Inferior parietal cortex (tissue), 1 donor: ENCODE measurements around the gene COG4.
A peak's percentile ranks its signal among the peaks of the same experiment; 100 is the strongest.
"Not testable (repeated sequence)": the region's sequence is repeated elsewhere in the genome, so short reads cannot be mapped to it uniquely, and the experiment has no call there.

Experiments
- DNase-seq: peaks from one replicate; pipeline ENCODE4 v3.0.0-alpha.2; 2016; ENCODE audit errors: extremely low spot score

The COG4 gene

DNA sequence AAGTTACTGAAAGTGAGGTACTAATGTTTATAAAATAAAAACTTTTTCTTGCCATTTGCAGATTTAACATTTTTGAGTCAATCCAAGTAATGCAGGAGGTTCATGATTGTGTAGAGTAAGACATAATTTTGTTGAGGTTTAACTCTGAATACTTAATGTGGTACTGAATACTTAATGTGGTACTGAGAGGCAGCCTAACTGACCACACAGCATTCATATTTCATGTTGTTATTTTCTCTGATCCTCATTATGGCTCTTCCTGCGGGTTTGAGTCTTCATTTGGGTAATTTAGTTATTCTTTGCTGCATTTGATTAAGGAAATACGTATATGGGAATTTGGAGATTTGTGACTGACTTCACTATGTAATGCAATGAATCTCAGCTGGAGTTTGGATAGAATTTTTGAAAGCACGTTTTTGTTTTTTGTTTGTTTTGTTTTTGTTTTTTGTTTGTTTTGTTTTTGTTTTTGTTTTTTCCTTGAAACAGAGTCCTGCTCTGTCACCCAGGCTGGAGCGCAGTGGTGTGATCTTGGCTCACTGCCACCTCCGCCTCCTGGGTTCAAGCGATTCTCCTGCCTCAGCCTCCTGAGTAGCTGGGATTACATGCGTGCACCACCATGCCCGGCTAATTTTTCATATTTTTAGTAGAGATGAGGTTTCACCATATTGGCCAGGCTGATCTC lies 4.1 kb upstream of the COG4 start:
- no peak for DNase-seq

DNA sequence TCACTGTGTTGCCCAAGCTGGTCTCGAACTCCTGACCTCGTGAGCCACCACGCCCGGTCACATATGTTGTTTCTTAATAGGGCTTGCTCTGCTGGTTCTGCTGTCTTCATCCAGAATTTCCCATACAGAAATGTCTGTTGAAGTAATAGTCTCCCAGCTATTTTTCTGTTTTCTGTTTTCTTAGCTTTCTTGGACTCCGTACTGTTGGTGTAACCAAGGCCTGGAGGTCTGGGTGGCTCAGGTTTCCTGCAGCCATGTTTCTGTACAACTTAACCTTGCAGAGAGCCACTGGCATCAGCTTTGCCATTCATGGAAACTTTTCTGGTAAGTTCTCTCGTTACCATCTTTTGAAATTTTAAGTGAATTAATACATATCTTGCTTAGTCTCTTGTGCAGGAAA lies 3.0 kb upstream of the COG4 start:
- DNase-seq: no peak

DNA sequence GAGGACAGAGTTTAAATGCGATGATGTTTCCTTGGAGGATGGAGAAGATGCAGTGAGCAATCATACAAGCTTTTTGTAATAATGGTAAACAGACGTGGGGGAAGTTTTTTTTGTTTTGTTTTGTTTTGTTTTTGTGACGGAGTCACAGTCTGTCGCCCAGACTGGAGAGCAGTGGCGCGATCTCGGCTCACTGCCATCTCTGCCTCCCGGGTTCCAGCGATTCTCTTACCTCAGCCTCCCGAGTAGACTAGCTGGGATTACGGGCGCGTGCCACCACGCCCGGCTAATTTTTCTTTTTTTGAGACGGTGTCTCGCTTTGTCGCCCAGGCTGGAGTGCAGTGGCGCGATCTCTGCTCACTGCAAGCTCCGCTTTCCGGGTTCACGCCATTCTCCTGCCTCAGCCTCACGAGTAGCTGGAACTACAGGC lies 1.1 kb upstream of the COG4 start:
- DNase-seq: not testable (repeated sequence)

DNA sequence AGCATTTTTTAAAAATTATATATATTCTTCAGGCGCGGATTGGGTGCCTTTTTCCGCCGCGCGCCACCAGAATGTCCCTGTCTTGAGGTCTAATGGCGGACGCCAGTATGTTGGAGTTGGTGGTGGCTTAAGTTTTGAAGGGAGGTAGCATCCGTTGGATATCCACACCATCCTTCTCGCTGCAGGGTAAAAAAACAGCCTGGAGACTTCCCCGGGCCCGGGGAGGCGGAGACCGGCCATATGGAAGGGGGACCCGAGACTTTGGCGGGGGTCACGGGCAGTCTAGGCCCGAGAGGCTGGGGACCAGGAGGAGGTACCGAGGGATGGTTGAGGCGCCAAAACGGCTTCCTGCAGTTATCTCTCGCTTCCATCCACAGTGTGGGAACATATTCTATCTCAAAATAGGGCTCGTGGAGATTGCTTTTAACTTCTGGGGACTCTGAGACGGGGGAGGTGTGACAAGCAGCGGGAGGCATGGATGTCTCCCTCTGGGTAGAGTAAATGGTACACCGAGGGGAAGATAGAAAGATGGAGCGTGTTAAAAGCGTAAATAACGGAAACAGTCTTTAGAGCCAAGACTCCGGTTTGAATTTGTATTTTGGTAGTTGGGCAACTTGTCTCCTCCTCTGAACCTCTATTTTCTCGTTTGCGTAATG lies 517 bp upstream of the COG4 start, which contains the start of gene SF3B3:
TSS of gene SF3B3 (plus strand) at position 74 of the 656 bp plus-strand sequence. CDS start 2,841 bp downstream, outside the sequence.
- peak; percentile 80 for DNase-seq

DNA sequence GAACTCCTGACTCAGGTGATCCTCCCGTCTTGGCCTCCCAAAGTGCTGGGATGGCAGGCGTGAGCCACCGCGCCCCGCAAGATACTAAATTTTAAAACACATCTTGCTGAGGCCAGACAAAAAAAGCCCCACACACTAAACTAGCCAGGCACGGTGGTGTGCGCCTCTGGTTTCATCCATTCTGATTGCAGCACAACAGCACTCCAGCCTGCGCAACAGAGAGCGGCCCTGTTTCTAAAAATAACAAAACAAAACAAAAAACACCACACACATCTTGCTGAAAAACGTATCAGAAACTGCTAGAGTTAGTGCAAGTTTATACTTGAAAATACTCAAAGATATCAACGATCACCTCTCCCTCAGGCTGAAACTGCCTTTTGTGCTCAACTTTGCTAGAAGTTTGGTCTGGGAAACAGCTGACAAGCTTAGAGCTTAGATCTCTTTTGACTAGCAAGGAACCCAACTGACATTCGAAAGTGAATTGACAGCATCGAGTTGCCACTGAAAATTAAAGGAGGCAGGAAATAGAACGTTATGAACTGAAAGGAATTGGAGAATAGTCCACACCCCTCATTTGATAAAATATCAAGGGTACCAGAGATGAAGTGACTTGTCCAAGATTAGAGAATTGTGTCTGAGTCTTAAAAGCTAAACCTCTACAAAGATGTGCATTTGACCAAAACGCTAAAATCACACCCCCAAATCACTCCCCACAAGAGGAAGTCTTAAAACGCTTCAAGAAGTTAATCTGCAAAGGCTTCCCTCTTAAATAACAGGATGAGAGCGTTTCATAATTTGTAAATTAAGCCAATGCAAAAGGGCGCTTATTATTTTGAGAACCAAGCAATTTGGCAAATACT lies 908 bp downstream of the COG4 start:
- no peak for DNase-seq

DNA sequence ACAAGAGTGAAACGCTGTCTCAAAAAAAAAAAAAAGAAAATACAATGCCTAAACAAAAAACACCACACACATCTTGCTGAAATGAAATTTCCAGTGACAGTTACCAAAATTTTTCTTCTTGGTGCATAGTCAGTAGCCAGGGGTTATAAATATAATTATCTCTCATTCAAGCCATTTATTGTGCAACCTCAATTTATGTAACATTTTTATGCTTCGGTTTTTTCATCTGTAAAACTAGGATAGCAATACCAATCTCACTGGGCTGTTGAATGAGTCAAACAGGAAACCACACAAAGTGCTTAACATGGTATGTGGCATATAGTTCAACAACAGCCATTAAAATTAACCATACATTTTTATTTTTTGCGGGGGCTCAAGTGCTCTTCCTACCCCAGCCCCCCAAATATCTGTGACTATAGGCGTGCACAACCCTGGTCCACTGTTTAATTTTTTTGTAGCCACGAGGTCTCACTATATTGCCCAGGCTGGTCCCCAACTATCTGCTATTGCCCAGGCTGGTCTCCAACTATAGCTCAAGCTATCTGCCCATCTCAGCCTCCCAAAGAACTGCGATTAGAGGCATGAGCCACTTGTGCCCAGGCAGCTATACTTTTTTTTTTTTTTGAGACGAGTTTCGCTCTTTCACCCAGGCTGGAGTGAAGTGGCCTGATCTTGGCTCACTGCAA lies 2.6 kb downstream of the COG4 start:
- no peak for DNase-seq

DNA sequence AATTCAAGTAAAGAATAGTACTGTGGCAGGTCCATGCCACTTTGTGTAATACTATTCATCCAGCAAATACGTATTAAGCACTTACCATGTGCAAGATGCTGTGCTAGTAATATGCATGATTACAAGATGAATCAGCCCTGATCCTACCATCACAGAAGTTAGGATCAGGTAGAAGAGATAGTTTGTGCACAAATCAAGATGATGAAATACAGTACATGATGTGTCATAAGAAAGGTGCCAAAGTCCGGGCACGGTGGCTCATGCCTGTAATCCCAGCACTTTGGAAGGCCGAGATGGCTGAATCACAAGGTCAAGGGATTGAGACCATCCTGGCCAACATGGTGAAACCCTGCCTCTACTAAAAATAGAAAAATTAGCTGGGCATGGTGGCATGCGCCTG lies 10.9 kb downstream of the COG4 start:
- no peak for DNase-seq

DNA sequence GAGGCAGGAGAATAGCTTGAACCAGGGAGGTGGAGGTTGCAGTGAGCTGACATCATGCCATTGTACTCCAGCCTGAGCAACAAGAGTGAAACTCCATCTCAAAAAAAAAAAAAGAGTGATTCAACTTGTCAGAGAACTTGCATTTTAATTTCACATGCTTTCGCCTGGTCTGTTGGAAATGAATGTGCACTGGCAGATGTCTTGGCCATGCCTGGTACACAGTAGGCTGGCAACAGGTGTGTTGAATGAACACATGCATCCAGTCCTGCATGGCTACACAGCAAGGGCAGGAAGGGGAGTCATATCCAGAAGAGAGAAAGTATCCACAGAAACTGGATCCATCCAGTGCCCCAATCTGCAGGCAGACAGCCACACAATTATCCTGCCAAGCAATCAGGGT lies 11.5 kb downstream of the COG4 start:
- DNase-seq: no peak

DNA sequence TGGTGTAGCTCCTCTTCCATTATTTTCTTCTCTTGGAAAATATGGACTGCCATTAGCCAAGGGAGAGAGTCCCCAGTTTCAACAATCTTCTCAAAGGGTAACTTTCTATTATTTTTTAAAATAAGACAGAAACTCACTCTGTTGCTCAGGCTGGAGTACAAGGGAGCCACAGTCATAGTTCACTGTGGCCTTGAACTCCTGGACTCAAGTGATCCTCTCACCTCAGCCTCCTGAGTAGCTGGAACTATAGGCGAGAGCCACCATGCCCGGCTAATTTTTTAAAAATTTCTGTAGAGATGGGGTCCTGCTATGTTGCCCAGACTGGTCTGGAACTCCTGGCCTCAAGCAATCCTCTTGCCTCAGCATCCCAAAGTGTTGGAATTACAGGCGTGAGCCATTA lies 13.1 kb downstream of the COG4 start:
- DNase-seq: no peak

DNA sequence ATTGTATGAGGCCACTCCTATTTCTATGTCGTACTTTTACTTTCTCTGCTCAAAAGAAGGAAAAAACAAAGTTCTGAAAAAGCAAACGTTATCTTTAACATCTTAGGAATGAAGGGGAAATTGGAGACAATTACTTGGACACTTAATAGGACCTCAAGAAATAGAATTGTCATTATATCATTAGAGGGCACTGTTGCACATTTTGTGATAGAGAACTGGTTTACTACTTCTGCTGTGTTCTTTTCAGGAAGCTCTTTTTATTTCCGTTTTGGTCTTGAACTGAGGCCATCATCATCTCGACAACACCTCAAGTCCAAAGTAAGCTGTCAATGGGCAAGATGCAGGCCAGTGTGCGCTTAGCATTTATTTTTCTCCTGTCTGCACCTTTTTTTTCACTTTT lies 14.6 kb downstream of the COG4 start:
- DNase-seq: no peak

DNA sequence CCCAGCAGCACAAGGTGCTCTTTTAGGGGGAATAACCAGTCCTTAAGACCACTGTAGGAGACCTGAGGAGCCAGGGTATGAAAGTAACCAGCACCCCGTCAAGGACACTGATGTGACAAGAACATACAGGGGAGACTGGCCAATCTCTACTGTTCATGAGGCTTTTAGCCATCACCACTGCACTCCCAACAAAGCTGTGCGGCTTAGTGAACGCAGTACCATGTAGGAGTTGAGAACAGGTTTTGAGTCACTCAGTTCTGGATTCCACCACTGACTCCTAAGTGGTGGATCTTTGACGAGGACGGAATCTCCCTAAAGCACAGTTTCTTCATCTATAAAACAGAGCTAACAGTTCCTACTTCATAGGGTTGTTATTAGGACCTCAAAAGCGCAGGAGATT lies 26.8 kb downstream of the COG4 start:
- DNase-seq: no peak

DNA sequence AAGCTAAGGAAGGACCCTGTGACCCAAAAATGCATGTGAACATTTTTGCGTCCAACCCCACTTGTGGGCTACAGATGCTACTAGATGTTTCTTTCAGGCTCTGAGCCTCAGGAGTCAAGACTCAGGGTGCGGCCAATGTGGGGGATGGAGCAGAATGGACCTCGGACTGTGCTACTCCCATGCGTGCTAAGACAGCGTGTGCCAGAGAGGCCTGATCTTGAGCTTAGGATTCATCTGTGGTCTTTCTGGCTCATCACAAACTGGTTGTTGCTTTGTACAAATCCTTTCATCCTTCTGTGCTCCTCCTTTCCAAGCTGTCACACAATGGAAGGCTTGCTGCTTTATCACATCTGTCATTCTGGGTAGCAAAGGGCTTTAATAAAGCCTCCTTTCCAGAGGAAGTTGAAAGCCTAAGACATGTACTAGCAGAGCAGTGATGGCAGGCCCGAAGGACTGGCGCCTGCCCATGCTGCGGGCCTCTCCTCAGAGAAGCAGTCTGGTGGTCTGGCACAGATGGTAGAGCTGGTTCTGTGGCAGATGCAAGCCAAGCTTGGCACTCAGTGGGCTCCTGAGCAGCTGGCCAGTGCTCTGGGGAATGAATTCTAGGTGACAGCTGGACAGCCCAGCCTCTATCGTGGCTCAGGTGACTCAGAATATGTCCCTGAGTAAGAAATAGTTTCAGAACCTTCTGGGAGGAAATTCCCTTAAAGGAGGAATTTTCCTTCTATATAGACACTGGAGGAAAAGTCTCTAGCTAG lies 27.8 kb downstream of the COG4 start:
- DNase-seq: peak; percentile 7

DNA sequence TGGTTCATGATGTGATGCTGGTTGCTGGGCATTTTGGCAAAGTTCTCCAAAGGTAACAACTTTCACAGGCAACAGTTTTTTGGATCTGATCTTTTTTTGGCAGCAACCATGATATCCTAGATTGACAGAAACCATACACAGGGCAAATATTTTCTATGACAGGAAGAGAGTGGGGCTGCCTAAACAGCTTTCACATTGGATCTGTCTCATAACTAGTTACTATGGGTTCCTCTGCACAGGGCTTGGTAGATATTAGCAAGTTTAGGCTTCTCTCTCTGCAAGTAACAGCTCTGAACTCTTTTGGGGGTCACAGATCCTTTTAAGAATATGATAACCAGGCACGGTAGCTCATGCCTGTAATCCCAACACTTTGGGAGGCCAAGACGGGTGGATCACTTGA lies 28.6 kb downstream of the COG4 start:
- no peak for DNase-seq

DNA sequence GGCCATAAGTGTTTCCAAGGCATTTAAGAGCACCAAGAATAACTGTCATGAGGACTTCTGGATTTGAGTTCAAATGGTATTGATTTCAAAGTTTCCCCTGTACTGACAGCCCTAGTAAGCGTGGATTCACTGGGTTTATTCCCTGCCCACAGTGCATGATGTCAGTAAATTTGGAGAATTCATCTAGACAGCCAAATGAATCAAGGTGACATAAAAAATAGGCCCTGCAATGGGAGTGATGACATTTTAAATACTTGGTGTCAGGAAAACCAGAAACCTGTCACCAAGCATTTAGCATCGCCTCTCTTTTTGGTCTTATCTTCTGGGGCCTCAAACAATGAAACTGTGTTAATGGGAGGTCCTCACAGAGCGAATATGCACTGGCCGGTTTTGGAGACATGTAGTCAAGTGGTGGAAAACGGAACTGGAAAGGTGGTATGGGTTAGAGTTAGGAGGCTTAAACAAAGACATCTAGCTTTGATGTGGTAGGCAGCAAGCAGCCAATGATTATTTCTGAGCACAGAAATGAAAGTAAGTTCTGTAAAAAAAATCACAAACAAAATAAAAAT lies 29.1 kb downstream of the COG4 start:
- no peak for DNase-seq

DNA sequence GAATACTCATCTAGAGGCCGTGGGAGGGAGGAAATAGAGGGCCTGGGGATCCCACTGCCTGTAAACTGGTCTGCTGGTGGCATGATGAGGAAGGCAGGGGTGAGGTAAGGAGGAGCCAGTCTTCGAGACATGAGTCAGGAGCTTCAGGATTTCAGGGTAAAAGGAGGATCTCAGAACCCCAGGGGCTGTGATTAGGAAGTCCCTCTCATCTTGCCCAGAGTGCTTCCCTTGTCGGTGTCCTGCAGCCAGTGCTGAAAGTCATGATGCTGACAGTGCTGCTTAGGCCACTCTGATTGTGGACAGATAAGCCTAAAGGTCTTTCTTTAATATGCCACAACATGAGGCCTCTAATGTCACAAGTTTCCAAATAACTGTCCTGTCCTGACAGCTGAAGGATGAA lies 29.6 kb downstream of the COG4 start:
- no peak for DNase-seq

DNA sequence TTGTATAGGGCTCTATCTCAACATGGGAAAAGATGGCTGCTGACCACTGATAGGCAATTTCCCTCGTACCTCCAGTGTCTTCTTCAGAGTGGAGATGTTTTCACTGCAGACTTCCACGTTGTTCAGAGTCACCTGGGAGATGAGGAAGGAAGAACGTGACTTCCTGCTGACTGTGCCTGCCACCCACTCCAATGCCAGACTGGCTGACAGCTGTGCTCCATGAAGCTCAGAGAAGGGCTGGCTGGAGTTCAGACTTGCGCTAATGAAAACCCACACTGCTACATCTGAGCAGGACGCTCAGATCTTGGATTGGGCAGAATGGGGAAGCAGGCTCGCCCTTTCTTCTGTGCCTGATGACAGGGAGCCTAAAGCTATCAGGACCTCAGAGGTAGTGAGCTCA lies 33.1 kb downstream of the COG4 start:
- DNase-seq: peak; percentile 37

DNA sequence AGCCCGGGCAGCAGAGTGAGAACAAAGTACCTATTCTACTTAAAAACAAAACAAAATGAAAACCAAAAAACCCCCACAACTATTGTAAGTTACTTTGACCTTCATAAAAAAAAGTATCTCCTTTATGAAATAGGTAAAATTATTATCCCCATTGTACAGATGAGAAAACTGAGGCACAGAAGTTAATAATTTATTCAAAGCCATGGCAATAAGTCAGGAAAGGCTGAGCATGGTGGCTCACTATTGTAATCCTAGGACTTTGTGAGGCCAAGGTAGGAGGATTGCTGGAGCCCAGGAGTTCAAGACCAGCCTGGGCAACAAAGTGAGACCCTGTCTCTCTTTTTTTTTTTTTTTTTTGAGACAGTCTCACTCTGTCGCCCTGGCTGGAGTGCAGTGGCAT lies 38.5 kb downstream of the COG4 start:
- DNase-seq: no peak

DNA sequence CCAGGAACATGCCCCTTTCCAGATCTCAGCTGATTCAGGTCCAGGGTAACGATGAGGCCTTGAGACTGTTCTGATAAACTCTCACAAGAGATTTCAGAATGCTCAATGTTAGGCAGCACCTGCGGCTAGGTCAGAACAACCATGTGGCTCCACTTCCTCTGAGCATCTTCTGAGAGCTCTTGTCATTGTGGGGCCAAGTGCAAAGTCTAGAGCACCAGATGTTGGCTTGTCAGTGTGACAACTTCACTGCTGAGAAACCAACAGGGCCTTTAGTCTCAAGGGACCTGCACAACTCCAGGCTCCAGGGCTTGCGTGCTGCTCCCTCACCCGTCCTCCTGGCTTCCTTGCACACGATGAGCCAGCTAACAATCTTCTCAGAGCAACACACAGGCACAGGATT lies 39.9 kb downstream of the COG4 start:
- DNase-seq: no peak

DNA sequence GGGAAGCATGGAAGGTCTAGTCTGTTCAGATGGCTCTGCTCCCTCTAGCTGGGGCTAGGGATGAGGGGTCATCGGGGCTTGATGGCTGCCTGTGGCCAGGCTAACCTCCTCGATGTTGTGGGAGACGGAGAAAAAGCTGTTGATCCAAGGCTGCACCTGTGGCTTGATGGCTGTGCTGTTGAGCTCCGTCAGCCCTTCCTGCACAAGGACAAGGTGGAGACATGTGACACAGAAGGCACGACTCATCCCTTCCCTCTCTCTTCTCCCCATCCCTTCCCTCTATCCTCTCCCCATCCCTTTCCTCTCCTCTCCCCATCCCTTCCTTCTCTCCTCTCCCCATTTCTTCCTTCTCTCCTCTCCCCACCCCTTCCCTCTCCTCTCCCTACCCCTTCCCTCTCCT lies 40.7 kb downstream of the COG4 start:
- no peak for DNase-seq

DNA sequence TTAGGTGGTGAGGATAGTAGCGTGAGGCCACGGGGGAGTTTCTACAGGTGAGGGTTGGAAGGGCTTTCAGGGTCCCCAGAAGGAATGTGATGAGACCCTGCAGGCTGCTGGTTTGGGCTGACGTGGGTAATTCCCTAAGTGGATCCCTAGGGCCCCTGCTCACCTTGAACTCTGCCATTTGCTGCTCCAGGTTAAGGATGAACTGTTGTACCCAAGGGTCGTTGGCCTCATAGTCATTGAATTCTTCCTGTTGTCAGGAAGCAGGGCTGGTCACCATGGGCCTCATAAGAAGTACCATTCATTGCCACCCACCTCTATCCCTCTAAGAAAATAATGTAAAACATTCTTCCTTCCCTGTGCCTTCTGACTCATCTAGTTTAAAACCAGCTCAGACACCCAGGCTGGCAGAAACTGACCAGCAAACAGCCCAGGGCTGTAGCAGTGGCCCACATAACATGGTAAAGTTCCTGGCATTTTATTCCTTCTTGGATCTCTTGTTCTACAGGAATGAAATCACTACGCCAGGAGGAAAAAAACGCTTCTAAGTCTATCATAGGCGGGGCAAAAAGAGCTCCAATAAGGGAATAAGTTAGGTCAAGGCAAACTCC lies 41.3 kb downstream of the COG4 start:
- DNase-seq: no peak
